ENCODE measurements around the gene KRT12. TPM values are rescaled to one million over a fixed set of nuclear protein-coding genes. Genes with fewer than 3 reads are reported as not detected.

The KRT12 gene
- total and polyA plus RNA-seq, 9 of the 15 experiments (the other 6 are each of a cell fraction or from before 2014, with no cell fraction given): 0.18 to 7.0 (median 2.2) TPM

GRCh38 chr17:40844671-40845107, 22.3 kb downstream of the KRT12 start (continued):
- no peak for TF ChIP-seq SMAD2 (IDR thresholded peaks at IDR 0.05; ENCODE audit: low read depth, low read length)
- no peak for TF ChIP-seq RREB1 (CRISPR knock-in tag; IDR thresholded peaks at IDR 0.05)
- no peak for TF ChIP-seq BCOR (IDR thresholded peaks at IDR 0.05)
- no peak for TF ChIP-seq ZNF146 (CRISPR knock-in tag; IDR thresholded peaks at IDR 0.05; ENCODE audit: unreplicated experiment)
- no peak for TF ChIP-seq NR3C1 (CRISPR knock-in tag; IDR thresholded peaks at IDR 0.05)
- TF ChIP-seq SUPT5H (IDR thresholded peaks at IDR 0.05): no peak
- TF ChIP-seq CBX3 (IDR thresholded peaks at IDR 0.05; ENCODE audit: borderline replicate concordance in 1 of 2, low read length in 2 of 2): no peak
- TF ChIP-seq ZBTB33 (CRISPR knock-in tag; IDR thresholded peaks at IDR 0.05): no peak
- no peak for TF ChIP-seq SPI1 (IDR thresholded peaks at IDR 0.05; ENCODE audit: borderline replicate concordance, low read depth, low read length)
- no peak for TF ChIP-seq SRSF9 (IDR thresholded peaks at IDR 0.05; ENCODE audit: borderline replicate concordance, low read depth, low read length)
